GM23338 (cell line): ENCODE data around the gene ACTR5. TPM values are rescaled to one million over a fixed set of nuclear protein-coding genes. Genes with fewer than 3 reads are reported as not detected.
"Not testable (repeated sequence)": the region's sequence is repeated elsewhere in the genome, so short reads cannot be mapped to it uniquely, and the experiment has no call there.

Source experiments
- ATAC-seq: fragments of 200-7000 bp; cut with Tn5 transposase; 3 replicates; pipeline ENCODE4 v1.9.1; 2020
- DNase-seq: peaks from one replicate; pipeline ENCODE4 v3.0.0-alpha.2; 2015; ENCODE audit warnings: low spot score
- H2AFZ ChIP-seq: fragments of 200-600 bp; sonication (generic); 2 replicates; pipeline ENCODE4 v1.8.0; 2016; ENCODE audit warnings: antibody characterized with exemption, mild to moderate bottlenecking, moderate library complexity
- H3F3A ChIP-seq: fragments of 200-600 bp; sonication (generic); replicated peaks from 2 replicates; pipeline ENCODE4 v1.8.0; 2017; ENCODE audit warnings: antibody characterized with exemption, mixed run types, low read depth
- H3K27ac ChIP-seq: fragments of 200-600 bp; sonication (generic); 2 replicates; pipeline ENCODE4 v1.6.1; 2016; ENCODE audit warnings: low read depth
- H3K27me3 ChIP-seq: fragments of 200-600 bp; sonication (generic); 2 replicates; pipeline ENCODE4 v1.8.0; 2016; ENCODE audit warnings: mild to moderate bottlenecking, mixed run types, moderate library complexity; ENCODE audit not compliant: insufficient read depth
- H3K36me3 ChIP-seq: fragments of 200-600 bp; sonication (generic); 2 replicates; pipeline ENCODE4 v1.8.0; 2016; ENCODE audit warnings: mild to moderate bottlenecking; ENCODE audit not compliant: insufficient read depth
- H3K4me1 ChIP-seq: fragments of 200-600 bp; sonication (generic); 2 replicates; pipeline ENCODE4 v1.8.0; 2016; ENCODE audit warnings: mild to moderate bottlenecking, moderate library complexity; ENCODE audit not compliant: insufficient read depth
- H3K4me2 ChIP-seq: fragments of 200-600 bp; sonication (generic); 2 replicates; pipeline ENCODE4 v1.7.1; 2017; ENCODE audit warnings: mixed run types
- H3K4me3 ChIP-seq: fragments of 200-600 bp; sonication (generic); 2 replicates; pipeline ENCODE4 v1.6.1; 2016; ENCODE audit warnings: mixed run types
- H3K79me2 ChIP-seq: fragments of 200-600 bp; sonication (generic); replicated peaks from 2 replicates; pipeline ENCODE4 v1.8.0; 2017; ENCODE audit warnings: mild to moderate bottlenecking; ENCODE audit not compliant: insufficient read depth
- H3K9me2 ChIP-seq: fragments of 200-600 bp; sonication (generic); 2 replicates; pipeline ENCODE4 v1.8.0; 2017; ENCODE audit not compliant: insufficient read depth
- H4K20me1 ChIP-seq: fragments of 200-600 bp; sonication (generic); replicated peaks from 2 replicates; pipeline ENCODE4 v1.8.0; 2017; ENCODE audit warnings: mild to moderate bottlenecking; ENCODE audit not compliant: insufficient read depth
- H3K27ac Mint-ChIP-seq: 2 replicates; pipeline ENCODE4 v1.8.0; 2020; ENCODE audit warnings: inconsistent platforms, mild to moderate bottlenecking, moderate library complexity, mixed read lengths
- H3K27me3 Mint-ChIP-seq: 3 replicates; pipeline ENCODE4 v1.8.0; 2022; ENCODE audit warnings: low read depth, mild to moderate bottlenecking, moderate library complexity, mixed read lengths, inconsistent platforms; ENCODE audit not compliant: insufficient read depth, poor library complexity
- H3K36me3 Mint-ChIP-seq: 3 replicates; pipeline ENCODE4 v1.8.0; 2021; ENCODE audit warnings: low read depth, mild to moderate bottlenecking, inconsistent platforms, moderate library complexity, mixed read lengths
- H3K4me1 Mint-ChIP-seq: 3 replicates; pipeline ENCODE4 v1.8.0; 2020; ENCODE audit warnings: mild to moderate bottlenecking, inconsistent platforms, mixed read lengths
- H3K4me3 Mint-ChIP-seq: 3 replicates; pipeline ENCODE4 v1.8.0; 2021; ENCODE audit warnings: moderate library complexity, mild to moderate bottlenecking, inconsistent platforms, mixed read lengths
- H3K9me3 Mint-ChIP-seq: 3 replicates; pipeline ENCODE4 v1.8.0; 2020; ENCODE audit warnings: moderate library complexity, mild to moderate bottlenecking, inconsistent platforms, mixed read lengths
- CREB1 ChIP-seq: fragments of 250-450 bp; sonication (Bioruptor Pico); IDR thresholded peaks from 2 replicates; pipeline ENCODE4 v1.5.0; 2020; ENCODE audit warnings: low read depth, mild to moderate bottlenecking, moderate library complexity
- CTCF ChIP-seq, 2 experiments: fragments of 200-600 bp in 1 of 2; sonication (generic) in 1 of 2; conservative IDR thresholded peaks; 2 replicates each; pipeline versions ENCODE4 v1.5.1 to v1.6.1; 2016 to 2017; ENCODE audit warnings: antibody characterized with exemption in 2 of 2, low read depth in 2 of 2, mild to moderate bottlenecking in 2 of 2, moderate library complexity in 1 of 2
- EZH2phosphoT487 ChIP-seq: fragments of 200-600 bp; sonication (generic); IDR thresholded peaks from one replicate; pipeline ENCODE4 v1.8.1; 2018; ENCODE audit warnings: antibody characterized with exemption; ENCODE audit not compliant: unreplicated experiment
- JUNB ChIP-seq: IDR thresholded peaks from one replicate; pipeline ENCODE4 v1.6.1; 2016; ENCODE audit warnings: antibody characterized with exemption; ENCODE audit not compliant: unreplicated experiment
- NANOG ChIP-seq: IDR thresholded peaks from 2 replicates; pipeline ENCODE4 v1.6.1; 2016; ENCODE audit warnings: antibody characterized with exemption, borderline replicate concordance
- POLR2AphosphoS5 ChIP-seq: IDR thresholded peaks from 2 replicates; pipeline ENCODE4 v1.6.1; 2016; ENCODE audit warnings: antibody characterized with exemption, low read depth
- ZNF462 ChIP-seq: fragments of 250-450 bp; sonication (Bioruptor Pico); IDR thresholded peaks from 2 replicates; pipeline ENCODE4 v1.5.0; 2020; ENCODE audit warnings: mild to moderate bottlenecking, moderate library complexity
- polyA plus RNA-seq: library from polyadenylated mRNA; unstranded; fragments of >200 nt; fragmentation: Nextera tagmentation; extraction: Ambion mirVana; gene quantifications from 2 replicates; pipeline ENCODE4 v1.2.1, GENCODE V29; 2016
- total RNA-seq: library from RNA; depleted of rRNA; stranded (reverse); fragments of >200 nt; shearing (Covaris generic); gene quantifications from 2 replicates; pipeline ENCODE4 v1.2.3, GENCODE V29; 2014

The ACTR5 gene
- total and polyA plus RNA-seq, 2 experiments from 2014 or later = 8.4 to 21.8 TPM

- TF ChIP-seq ZNF462 (CRISPR knock-in tag) (no peak), EZH2phosphoT487 (no peak), POLR2AphosphoS5 (no peak), CTCF (conservative IDR thresholded peaks at IDR 0.05; ENCODE audit: low read depth in 2 of 2) (no peak), JUNB (no peak), CREB1 (CRISPR knock-in tag) (no peak), NANOG (no peak)
Measured at GRCh38 chr20:38791940-38792339, 43.7 kb downstream of the ACTR5 start (continued).

GRCh38 chr20:38794057-38794456, 45.8 kb downstream of the ACTR5 start:
- H3K4me1 Mint-ChIP-seq, H3K27ac ChIP-seq, DNase-seq, H3K27ac Mint-ChIP-seq, H3K9me3 Mint-ChIP-seq, H3K4me3 Mint-ChIP-seq, H3K4me3 ChIP-seq, H3K4me2 ChIP-seq, H3K4me1 ChIP-seq, ATAC-seq, H3K27me3 ChIP-seq, H3K36me3 ChIP-seq, H3K36me3 Mint-ChIP-seq, H3K79me2 ChIP-seq, H3F3A ChIP-seq, H3K9me2 ChIP-seq, H3K27me3 Mint-ChIP-seq, H4K20me1 ChIP-seq, H2AFZ ChIP-seq: not testable (repeated sequence)
